Testis (tissue), 2 donors: ENCODE data around the gene TMUB1.

ENCODE experiments used
- POLR2A ChIP-seq: fragments of 450-650 bp; IDR thresholded peaks from one replicate; pipeline ENCODE4 v1.6.1; 2017; ENCODE audit warnings: antibody characterized with exemption, mild to moderate bottlenecking, moderate library complexity
- TF ChIP-seq, protein P1 (sequence below), 3 experiments: fragments of 450-650 bp in 2 of 3; fragments of 200-600 bp in 1 of 3; sonication (generic) in 1 of 3; IDR thresholded peaks; one replicate each; pipeline ENCODE4 v1.5.1; 2016 to 2019; ENCODE audit warnings: antibody characterized with exemption in 3 of 3, mild to moderate bottlenecking in 2 of 3, moderate library complexity in 1 of 3

DNA sequence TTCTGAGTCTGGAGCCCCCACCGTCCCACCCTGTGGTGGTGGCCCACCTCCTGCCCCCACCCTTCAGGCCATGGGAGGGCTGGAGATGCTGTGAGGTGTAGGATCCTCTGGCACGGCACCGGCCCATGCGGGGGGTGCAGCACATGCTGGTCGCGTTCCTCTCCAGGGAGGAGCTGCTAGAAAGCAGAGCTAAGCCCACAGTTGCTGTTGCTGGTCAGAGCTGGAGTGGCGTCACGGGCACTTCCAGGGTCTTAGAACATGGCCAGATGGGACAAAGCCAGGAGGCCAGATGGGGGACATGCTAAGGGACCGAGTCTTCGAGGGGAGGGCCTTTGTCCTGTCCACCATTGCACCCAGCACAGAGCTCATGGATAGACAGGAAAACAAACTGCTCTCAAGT is 24.6 kb upstream of the TMUB1 start:
- TF ChIP-seq, protein P1, sequence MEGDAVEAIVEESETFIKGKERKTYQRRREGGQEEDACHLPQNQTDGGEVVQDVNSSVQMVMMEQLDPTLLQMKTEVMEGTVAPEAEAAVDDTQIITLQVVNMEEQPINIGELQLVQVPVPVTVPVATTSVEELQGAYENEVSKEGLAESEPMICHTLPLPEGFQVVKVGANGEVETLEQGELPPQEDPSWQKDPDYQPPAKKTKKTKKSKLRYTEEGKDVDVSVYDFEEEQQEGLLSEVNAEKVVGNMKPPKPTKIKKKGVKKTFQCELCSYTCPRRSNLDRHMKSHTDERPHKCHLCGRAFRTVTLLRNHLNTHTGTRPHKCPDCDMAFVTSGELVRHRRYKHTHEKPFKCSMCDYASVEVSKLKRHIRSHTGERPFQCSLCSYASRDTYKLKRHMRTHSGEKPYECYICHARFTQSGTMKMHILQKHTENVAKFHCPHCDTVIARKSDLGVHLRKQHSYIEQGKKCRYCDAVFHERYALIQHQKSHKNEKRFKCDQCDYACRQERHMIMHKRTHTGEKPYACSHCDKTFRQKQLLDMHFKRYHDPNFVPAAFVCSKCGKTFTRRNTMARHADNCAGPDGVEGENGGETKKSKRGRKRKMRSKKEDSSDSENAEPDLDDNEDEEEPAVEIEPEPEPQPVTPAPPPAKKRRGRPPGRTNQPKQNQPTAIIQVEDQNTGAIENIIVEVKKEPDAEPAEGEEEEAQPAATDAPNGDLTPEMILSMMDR (IDR thresholded peaks at IDR 0.05) = no peak
- no peak for TF ChIP-seq POLR2A
